Pancreas (tissue), 10 donors: ENCODE measurements around the gene COL13A1. TPM values are rescaled to one million over a fixed set of nuclear protein-coding genes. Genes with fewer than 3 reads are reported as not detected.

Experiments used
- ATAC-seq, 4 donors: fragments of 200-7000 bp; cut with Tn5 transposase; one replicate each; pipeline versions ENCODE4 v1.8.0 to v1.9.1; 2020; ENCODE audit warnings: mild to moderate bottlenecking in 4 of 4, moderate library complexity in 4 of 4
- DNase-seq, 6 donors: peaks; one replicate each; pipeline ENCODE4 v3.0.0-alpha.2; 2020
- FAIRE-seq: peaks from 2 replicates; lab custom pipeline; 2012; peaks lifted over from hg19 to GRCh38; lab: Jason Lieb, UNC
- H3K27ac ChIP-seq, 4 donors: fragments of 200-600 bp; sonication (generic); 1 replicate in 3 of 4; 2 replicates in 1 of 4; pipeline versions ENCODE4 v1.5.0 to v1.8.0; 2020
- H3K27me3 ChIP-seq, 4 donors: fragments of 200-600 bp; one replicate each; pipeline ENCODE4 v1.8.0; 2021
- H3K36me3 ChIP-seq, 3 donors: fragments of 200-600 bp; sonication (generic) in 1 of 3; one replicate each; pipeline versions ENCODE4 v1.5.0 to v1.8.0; 2020 to 2021
- H3K4me1 ChIP-seq, 3 donors: fragments of 200-600 bp; one replicate each; pipeline ENCODE4 v1.8.0; 2021
- H3K4me3 ChIP-seq, 4 donors: fragments of 200-600 bp; sonication (generic) in 2 of 4; one replicate each; pipeline versions ENCODE4 v1.5.0 to v1.8.0; 2020 to 2021
- H3K9me3 ChIP-seq, 4 donors: fragments of 200-600 bp; one replicate each; pipeline ENCODE4 v1.8.0; 2021
- WGBS, 2 donors: extraction: QIAGEN DNeasy Blood & Tissue Kit; methylation state at CpG; one replicate each; pipeline ENCODE4 v1.1.7; 2013; 5-methylcytosine and 5-hydroxymethylcytosine counted together
- intact Hi-C, 3 donors: fragments of 100-400 bp; cut with DNase I; formaldehyde crosslinking; loops; one replicate each; pipeline versions ENCODE4 v1.11.1 to v1.14.2; 2022
- polyA plus RNA-seq, 2 donors: library from polyadenylated mRNA; stranded (reverse); fragments of 200-250 nt; gene quantifications; one replicate each; pipeline ENCODE4 v1.2.3, GENCODE V29; 2013
- total RNA-seq, 6 donors: library from RNA; stranded (reverse); fragmentation: NEBNext Ultra II Directional in 4 of 6; extraction: Animal tissue kit (Norgen Biotek cat#: 25700) in 4 of 6; gene quantifications; one replicate each; pipeline versions ENCODE4 v1.2.1 to v1.2.4, GENCODE V29; 2021 to 2023
- TF ChIP-seq, protein P1 (sequence below), 4 donors: fragments of 200-600 bp; sonication (generic) in 3 of 4; IDR thresholded peaks; one replicate each; pipeline versions ENCODE4 v1.5.0 to v1.8.0; 2021; ENCODE audit warnings: antibody characterized with exemption in 4 of 4
- donor health status: healthy with polysubstance abuse.
- donor health status: DM: no; HTN: no; CAD: no; lungs with moderate emphysema.
- donor health status: DM: no; HTN: no; CAD: no.
- donor health status: control.
- donor health status: control.
- donor health status: Bipolar disorder and iron deficiency.
- donor health status: DM: yes; HTN: yes; CAD: no.
- donor health status: DM: no; HTN: no; CAD: no.
- donor health status: DM: no; HTN: no; CAD: no.
- donor health status: DM: yes; HTN: yes; CAD: no.

The COL13A1 gene
- total and polyA plus RNA-seq, 8 donors: 0.35 to 11.7 (median 0.92) TPM

DNA sequence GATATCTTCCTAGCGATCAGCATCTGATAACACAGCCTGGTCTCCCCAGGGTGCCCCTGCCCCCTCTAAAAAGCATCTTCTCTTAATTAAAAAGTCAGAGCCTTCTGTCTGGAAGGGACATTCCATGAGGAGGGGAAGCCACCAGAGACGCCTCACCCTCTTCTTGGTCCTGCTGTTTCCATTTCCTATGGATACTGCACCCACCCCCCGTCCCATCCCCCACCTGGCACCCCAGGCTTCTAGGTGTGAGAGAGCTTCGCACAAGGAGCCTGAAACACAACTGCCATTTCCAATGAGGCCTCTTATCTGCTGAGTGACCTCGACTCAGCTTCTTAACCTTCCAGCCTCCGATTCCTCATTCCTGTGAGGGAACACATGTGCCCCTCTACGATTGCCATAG lies 51.4 kb downstream of the COL13A1 start:
- Histone ChIP-seq H3K27ac (no peak overlapping the region), H3K36me3 (no peaks in the 10 kb centered on the region), H3K9me3 (no peaks in the 10 kb centered on the region), H3K27me3 (no peaks in the 10 kb centered on the region), H3K4me1 (no peaks in the 10 kb centered on the region), H3K4me3 (no peak overlapping the region)
- TF ChIP-seq, protein P1, sequence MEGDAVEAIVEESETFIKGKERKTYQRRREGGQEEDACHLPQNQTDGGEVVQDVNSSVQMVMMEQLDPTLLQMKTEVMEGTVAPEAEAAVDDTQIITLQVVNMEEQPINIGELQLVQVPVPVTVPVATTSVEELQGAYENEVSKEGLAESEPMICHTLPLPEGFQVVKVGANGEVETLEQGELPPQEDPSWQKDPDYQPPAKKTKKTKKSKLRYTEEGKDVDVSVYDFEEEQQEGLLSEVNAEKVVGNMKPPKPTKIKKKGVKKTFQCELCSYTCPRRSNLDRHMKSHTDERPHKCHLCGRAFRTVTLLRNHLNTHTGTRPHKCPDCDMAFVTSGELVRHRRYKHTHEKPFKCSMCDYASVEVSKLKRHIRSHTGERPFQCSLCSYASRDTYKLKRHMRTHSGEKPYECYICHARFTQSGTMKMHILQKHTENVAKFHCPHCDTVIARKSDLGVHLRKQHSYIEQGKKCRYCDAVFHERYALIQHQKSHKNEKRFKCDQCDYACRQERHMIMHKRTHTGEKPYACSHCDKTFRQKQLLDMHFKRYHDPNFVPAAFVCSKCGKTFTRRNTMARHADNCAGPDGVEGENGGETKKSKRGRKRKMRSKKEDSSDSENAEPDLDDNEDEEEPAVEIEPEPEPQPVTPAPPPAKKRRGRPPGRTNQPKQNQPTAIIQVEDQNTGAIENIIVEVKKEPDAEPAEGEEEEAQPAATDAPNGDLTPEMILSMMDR (IDR thresholded peaks at IDR 0.05): no peak
- WGBS, 2 donors: 43 to 55% methylated on average over 7 of the region's 7 CpGs
- intact Hi-C loops: no loop called here
- ATAC-seq (no peak), FAIRE-seq (no peak), DNase-seq (no peak)

DNA sequence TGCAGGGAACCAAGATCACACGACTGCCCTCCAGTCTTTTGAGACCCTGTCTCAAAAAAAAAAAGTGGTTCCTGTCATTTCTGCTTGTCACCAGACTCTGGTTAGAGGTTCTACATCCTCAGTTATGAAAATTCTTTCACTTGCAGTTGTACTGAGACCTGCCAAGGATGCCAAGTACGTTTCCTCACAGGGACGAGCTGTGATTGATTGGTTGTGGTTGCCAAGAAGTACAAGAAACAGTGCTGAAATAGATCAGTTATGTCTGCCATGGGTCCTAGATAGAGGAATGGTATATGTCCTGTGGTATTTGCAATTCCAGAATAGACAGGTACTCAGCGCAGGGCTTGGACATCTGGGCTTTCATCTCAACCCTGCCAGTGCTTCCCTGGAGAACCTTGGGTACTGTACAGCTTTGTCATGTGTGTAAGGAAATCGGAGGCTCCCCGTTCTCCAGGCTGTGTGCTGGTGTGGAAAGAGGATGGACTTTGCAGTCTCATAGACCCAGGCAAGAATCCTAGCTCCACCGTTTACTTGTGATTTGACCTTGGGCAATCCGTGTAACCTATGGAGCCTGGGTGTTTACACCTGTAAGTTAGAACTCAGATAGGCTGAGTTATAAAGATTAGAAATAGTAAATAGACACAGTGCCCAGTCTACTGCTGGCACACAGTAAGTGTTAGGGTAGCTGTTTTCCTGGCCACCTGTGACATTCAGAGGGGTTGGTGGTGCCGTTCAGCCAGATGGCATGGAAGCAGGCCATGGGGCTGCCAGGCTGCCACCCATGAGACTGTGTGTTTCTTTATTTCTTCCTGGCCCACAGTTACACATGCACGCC lies 53.0 kb downstream of the COL13A1 start:
- DNase-seq: no peak
- H3K9me3 ChIP-seq: no peaks in the 10 kb centered on the region
- H3K36me3 ChIP-seq: no peaks in the 10 kb centered on the region
- no peak for FAIRE-seq
- no peaks in the 10 kb centered on the region for H3K4me1 ChIP-seq
- TF ChIP-seq, protein P1 (IDR thresholded peaks at IDR 0.05): no peak
- WGBS, 2 donors: 33 to 36% methylated on average over 10 of the region's 10 CpGs
- no peaks in the 10 kb centered on the region for H3K27me3 ChIP-seq
- ATAC-seq: peak; percentile 44 to 77 (median 63)
- H3K4me3 ChIP-seq: no peak overlapping the region
- H3K27ac ChIP-seq: no peak overlapping the region
- intact Hi-C loops: no loop called here

DNA sequence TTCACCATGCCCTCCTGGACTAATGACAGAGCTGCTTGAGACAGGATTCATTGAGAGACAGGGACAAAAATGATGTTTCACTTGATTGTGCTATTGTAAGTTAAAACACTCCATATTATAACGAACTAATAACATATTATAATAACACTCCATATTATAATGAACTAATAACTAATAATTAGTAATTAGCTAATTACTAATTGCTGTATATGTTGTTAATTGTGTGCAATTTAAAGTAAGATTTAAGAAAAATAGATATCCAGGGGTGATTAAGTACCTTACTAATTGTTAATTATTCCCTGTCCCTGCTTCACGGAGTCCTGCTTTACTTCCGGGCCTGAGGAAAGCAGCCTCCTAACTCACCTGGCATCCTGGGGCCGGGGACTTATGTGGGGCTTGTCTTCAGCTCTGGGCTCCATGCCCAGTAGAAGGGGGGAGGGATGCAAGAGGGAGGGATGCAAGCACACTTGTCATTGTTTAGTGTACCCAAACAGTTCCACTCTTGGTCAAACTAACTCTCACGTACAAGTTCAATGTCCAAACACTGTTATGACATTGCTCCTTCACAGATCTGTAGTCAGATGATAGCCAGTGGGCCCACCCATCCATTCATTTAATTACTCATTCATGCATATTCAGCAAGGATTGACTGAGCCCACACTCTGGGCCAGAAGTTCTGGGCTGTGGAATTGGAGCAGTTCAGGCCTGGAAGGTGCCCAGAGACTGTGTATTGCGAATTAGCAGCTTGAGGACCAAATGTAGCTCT lies 53.8 kb downstream of the COL13A1 start:
- 61 to 69% methylated on average over 6 of the region's 6 CpGs for WGBS, 2 donors
- ATAC-seq: no peak
- Histone ChIP-seq H3K27me3 (no peaks in the 10 kb centered on the region), H3K4me1 (no peaks in the 10 kb centered on the region), H3K27ac (no peak overlapping the region), H3K4me3 (no peak overlapping the region), H3K36me3 (no peaks in the 10 kb centered on the region), H3K9me3 (no peaks in the 10 kb centered on the region)
- no peak for DNase-seq
- FAIRE-seq: no peak
- intact Hi-C loops: no loop called here
- TF ChIP-seq, protein P1 (IDR thresholded peaks at IDR 0.05): no peak

DNA sequence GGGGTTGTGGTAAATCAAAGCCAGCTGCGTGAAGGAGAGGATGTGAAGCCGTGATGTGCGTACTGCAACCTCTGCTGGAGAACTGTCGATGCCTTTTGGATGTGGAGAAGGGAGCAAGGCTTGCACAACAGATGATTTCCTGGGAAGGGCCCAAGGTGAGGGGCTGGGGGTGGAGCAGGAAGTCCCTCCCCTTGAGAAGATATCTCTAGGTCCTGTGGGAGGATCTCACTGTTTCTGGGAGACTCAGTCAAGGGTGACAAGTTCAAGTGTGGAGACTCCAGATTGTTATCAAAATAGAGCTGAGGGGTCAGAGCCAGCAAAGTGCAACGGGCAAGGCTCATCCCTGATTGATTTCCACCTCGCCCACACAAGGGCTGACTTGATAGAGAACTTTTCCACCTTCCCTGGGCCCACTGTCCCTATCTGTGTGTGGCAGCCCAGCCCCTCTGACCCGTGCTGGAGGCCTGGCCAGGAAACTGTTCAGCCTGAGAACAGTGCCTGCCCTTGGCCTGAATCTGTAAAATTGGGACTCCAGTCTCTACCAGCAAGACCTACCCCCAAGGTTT lies 55.0 kb downstream of the COL13A1 start:
- WGBS, 2 donors: 89 to 92% methylated on average over 7 of the region's 7 CpGs
- DNase-seq (peak in 1 of 6 donors; percentile 7), FAIRE-seq (no peak), ATAC-seq (no peak)
- Histone ChIP-seq H3K27me3 (no peaks in the 10 kb centered on the region), H3K27ac (no peak overlapping the region), H3K4me3 (no peak overlapping the region), H3K9me3 (no peaks in the 10 kb centered on the region), H3K4me1 (no peaks in the 10 kb centered on the region), H3K36me3 (no peaks in the 10 kb centered on the region)
- intact Hi-C loops: no loop called here
- TF ChIP-seq, protein P1 (IDR thresholded peaks at IDR 0.05): no peak
